GM23248 (cell line): ENCODE results near the gene SKIC3.

Experiments used
- EZH2 ChIP-seq: fragments of 200-600 bp; sonication (generic); IDR thresholded peaks from 2 replicates; pipeline ENCODE4 v1.6.1; 2018; ENCODE audit warnings: antibody characterized with exemption, mild to moderate bottlenecking; ENCODE audit not compliant: insufficient read depth, poor library complexity, severe bottlenecking
- EZH2phosphoT487 ChIP-seq: fragments of 200-600 bp; sonication (generic); IDR thresholded peaks from 2 replicates; pipeline ENCODE4 v1.6.1; 2018; ENCODE audit warnings: antibody characterized with exemption, moderate library complexity, mild to moderate bottlenecking, low read depth; ENCODE audit not compliant: insufficient read depth

GRCh38 chr5:95563367-95563766 lies 8.6 kb upstream of the SKIC3 start:
- TF ChIP-seq EZH2 (no peak), EZH2phosphoT487 (no peak)
